ENCODE data around the gene DNAH5. TPM values are rescaled to one million over a fixed set of nuclear protein-coding genes. Genes with fewer than 3 reads are reported as not detected.
"Not testable (repeated sequence)": the region's sequence is repeated elsewhere in the genome, so short reads cannot be mapped to it uniquely, and the experiment has no call there.

The DNAH5 gene, protein sequence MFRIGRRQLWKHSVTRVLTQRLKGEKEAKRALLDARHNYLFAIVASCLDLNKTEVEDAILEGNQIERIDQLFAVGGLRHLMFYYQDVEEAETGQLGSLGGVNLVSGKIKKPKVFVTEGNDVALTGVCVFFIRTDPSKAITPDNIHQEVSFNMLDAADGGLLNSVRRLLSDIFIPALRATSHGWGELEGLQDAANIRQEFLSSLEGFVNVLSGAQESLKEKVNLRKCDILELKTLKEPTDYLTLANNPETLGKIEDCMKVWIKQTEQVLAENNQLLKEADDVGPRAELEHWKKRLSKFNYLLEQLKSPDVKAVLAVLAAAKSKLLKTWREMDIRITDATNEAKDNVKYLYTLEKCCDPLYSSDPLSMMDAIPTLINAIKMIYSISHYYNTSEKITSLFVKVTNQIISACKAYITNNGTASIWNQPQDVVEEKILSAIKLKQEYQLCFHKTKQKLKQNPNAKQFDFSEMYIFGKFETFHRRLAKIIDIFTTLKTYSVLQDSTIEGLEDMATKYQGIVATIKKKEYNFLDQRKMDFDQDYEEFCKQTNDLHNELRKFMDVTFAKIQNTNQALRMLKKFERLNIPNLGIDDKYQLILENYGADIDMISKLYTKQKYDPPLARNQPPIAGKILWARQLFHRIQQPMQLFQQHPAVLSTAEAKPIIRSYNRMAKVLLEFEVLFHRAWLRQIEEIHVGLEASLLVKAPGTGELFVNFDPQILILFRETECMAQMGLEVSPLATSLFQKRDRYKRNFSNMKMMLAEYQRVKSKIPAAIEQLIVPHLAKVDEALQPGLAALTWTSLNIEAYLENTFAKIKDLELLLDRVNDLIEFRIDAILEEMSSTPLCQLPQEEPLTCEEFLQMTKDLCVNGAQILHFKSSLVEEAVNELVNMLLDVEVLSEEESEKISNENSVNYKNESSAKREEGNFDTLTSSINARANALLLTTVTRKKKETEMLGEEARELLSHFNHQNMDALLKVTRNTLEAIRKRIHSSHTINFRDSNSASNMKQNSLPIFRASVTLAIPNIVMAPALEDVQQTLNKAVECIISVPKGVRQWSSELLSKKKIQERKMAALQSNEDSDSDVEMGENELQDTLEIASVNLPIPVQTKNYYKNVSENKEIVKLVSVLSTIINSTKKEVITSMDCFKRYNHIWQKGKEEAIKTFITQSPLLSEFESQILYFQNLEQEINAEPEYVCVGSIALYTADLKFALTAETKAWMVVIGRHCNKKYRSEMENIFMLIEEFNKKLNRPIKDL (N-terminal part only)
- total RNA-seq: not detected in 2 replicates

DNA sequence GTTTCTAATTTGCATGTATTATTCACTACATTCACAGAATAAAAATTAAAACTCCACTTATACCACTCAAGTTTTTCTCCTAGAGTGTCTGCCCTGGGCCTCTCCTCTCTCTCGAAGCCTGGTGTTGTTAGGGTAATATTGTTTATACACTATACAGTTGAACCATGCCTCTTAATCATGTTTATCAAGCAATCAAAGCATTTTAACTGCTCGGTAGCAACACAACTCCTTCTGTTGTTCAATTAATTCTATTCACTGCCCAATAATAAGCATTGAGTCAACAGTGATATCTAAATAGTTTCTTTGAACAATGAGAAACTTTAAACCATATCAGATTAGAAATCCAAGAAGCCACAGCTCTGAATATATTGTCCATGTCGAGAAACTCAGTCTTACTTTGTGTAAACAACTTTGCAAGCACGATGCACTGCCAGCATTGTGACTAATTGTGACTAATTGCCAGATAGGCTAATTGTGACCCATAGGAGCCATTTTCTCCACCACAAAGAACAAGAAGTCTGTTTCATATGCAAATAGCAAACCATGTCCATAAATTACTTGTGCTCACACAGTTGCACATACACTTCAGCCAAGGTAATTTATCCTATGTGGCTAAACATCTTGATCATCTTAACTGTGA, at the start of gene DNAH5:
Gene DNAH5 (minus strand): TSS at position 129 of the 640 bp plus-strand sequence. CDS start 250 bp downstream, outside the sequence.
- no peaks in the 10 kb centered on the region for H3K4me1 Mint-ChIP-seq (ENCODE audit: low read depth)

DNA sequence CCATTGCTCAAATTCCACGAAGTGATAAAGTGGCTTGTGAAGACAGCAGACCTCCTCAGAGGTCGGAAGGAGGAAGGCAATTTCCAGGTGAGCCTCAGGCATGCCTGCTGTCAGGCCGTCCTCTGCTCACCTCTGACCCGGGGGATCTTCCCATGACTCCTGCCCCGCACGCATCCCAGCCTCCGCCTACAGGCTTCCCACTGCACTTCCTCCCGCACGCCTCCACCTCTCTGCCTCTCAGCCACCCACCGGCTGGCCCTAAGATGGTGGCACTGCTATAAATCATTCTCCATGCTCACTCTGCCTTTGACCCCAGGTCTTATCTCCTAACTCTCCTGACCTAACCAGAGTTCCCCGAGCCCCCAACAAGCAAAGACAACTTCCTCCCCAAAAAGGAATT, 49.4 kb upstream of the DNAH5 start:
- H3K4me1 Mint-ChIP-seq (ENCODE audit: low read depth): no peaks in the 10 kb centered on the region
- peaks cover 11% of the 10 kb centered on the region for H3K27me3 Mint-ChIP-seq (ENCODE audit: insufficient read depth)
- no peak for DNase-seq (ENCODE audit: low spot score)
- intact Hi-C loops (cut with micrococcal nuclease): no loop called here
- H3K36me3 Mint-ChIP-seq (ENCODE audit: low read depth): no peaks in the 10 kb centered on the region
- peaks cover 6% of the 10 kb centered on the region for H3K9me3 Mint-ChIP-seq
- no peak overlapping the region for H3K27ac Mint-ChIP-seq
- H3K4me3 Mint-ChIP-seq: no peak overlapping the region

More for the DNA sequence above, at the start of gene DNAH5:
- intact Hi-C loops (cut with micrococcal nuclease): no loop called here
- Mint-ChIP-seq H3K27ac (no peak within 1 kb of the TSS), H3K9me3 (no peaks in the 10 kb centered on the region), H3K27me3 (ENCODE audit: insufficient read depth) (no peaks in the 10 kb centered on the region), H3K4me3 (no peak within 1 kb of the TSS), H3K36me3 (ENCODE audit: low read depth) (no peaks in the 10 kb centered on the region)
- DNase-seq (ENCODE audit: low spot score): no peak

DNA sequence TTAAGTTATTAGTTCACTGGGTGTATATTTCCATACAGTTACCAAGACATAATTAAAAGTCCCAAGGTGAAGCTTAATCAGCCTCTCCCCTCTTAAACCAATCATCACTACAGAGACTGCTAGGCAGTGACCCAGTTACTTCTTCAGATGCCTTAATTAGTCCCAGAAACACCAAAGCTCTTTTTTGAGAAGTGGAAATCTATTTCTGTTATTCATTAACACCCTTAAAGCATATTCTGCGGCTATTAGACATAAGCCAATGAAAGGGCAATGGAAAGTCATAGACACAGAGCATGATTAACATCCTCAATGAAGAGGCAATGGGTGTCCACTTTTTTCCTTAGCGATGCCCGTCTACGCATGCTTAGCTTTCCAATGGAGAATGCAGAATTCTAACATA, 48.3 kb upstream of the DNAH5 start:
- no peak overlapping the region for H3K4me3 Mint-ChIP-seq
- no peaks in the 10 kb centered on the region for H3K4me1 Mint-ChIP-seq (ENCODE audit: low read depth)
- H3K36me3 Mint-ChIP-seq (ENCODE audit: low read depth): no peaks in the 10 kb centered on the region
- H3K27ac Mint-ChIP-seq: no peak overlapping the region
- peaks cover 6% of the 10 kb centered on the region for H3K9me3 Mint-ChIP-seq
- H3K27me3 Mint-ChIP-seq (ENCODE audit: insufficient read depth): peaks cover 13% of the 10 kb centered on the region
- DNase-seq (ENCODE audit: low spot score): no peak
- intact Hi-C loops (cut with micrococcal nuclease): no loop called here

GRCh38 chr5:13991365-13991764, 46.9 kb upstream of the DNAH5 start:
- Mint-ChIP-seq H3K9me3 (no peaks in the 10 kb centered on the region), H3K4me3 (no peak overlapping the region), H3K27me3 (ENCODE audit: insufficient read depth) (peaks cover 13% of the 10 kb centered on the region), H3K27ac (no peak overlapping the region), H3K4me1 (ENCODE audit: low read depth) (no peaks in the 10 kb centered on the region), H3K36me3 (ENCODE audit: low read depth) (no peaks in the 10 kb centered on the region)
- intact Hi-C loops (cut with micrococcal nuclease): no loop called here
- DNase-seq (ENCODE audit: low spot score): no peak

DNA sequence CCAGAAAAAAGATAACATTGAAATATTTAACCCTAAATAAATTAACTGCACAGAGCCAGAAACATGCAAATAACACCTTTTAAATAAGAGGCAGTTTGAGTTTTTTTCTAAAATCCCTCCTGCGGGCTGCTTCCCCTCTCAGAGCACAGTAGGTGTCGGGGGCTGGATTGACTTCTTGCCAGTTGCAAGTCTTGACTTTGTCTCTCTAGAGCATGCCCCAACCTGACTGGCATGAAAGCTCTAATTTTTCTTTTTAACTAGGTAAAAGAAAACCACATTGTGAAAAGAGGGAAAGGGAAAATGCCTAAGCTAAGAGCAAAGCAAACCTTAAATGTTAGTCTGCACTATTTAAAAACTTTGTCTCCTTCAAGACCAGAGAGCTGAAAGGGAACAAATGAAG, 46.4 kb upstream of the DNAH5 start:
- no peak overlapping the region for H3K4me3 Mint-ChIP-seq
- H3K36me3 Mint-ChIP-seq (ENCODE audit: low read depth): no peaks in the 10 kb centered on the region
- no peak for DNase-seq (ENCODE audit: low spot score)
- no peaks in the 10 kb centered on the region for H3K9me3 Mint-ChIP-seq
- H3K27ac Mint-ChIP-seq: no peak overlapping the region
- no peaks in the 10 kb centered on the region for H3K4me1 Mint-ChIP-seq (ENCODE audit: low read depth)
- intact Hi-C loops (cut with micrococcal nuclease): no loop called here
- peaks cover 13% of the 10 kb centered on the region for H3K27me3 Mint-ChIP-seq (ENCODE audit: insufficient read depth)

DNA sequence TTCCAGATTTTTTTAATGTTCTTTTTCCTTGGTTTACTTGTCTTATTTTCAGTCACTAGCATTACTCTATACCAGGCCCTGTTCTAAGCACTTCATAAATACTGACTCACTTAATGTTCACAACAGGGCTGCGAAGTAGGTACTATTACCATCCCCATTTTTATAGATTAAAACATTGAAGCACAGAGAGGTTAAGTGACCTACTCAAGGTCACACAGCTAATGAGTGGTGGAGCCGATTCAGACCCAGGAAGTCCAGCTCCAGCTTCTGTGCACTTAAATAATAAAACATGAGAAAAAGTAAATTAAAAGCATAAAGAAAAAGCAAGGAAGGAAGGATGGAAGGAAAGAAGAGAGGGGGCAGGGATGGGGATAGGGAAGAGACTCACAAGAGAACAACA, 45.3 kb upstream of the DNAH5 start:
- Mint-ChIP-seq H3K9me3 (no peaks in the 10 kb centered on the region), H3K4me1 (ENCODE audit: low read depth) (no peaks in the 10 kb centered on the region), H3K27me3 (ENCODE audit: insufficient read depth) (peaks cover 13% of the 10 kb centered on the region), H3K4me3 (no peak overlapping the region), H3K36me3 (ENCODE audit: low read depth) (no peaks in the 10 kb centered on the region), H3K27ac (no peak overlapping the region)
- intact Hi-C loops (cut with micrococcal nuclease): loop anchor here (2.0 to 5.0 kb wide), 2 partner anchors 372 to 661 kb away; no protein-coding TSS in a partner anchor
- DNase-seq (ENCODE audit: low spot score): no peak

GRCh38 chr5:13987843-13988464, 43.5 kb upstream of the DNAH5 start:
- intact Hi-C loops (cut with micrococcal nuclease): loop anchor here (1.0 to 5.0 kb wide), 3 partner anchors 282 to 663 kb away; no protein-coding TSS in a partner anchor
- Mint-ChIP-seq H3K9me3 (no peaks in the 10 kb centered on the region), H3K4me1 (ENCODE audit: low read depth) (no peaks in the 10 kb centered on the region), H3K27ac (no peak overlapping the region), H3K27me3 (ENCODE audit: insufficient read depth) (peaks cover 11% of the 10 kb centered on the region), H3K36me3 (ENCODE audit: low read depth) (no peaks in the 10 kb centered on the region), H3K4me3 (no peak overlapping the region)
- DNase-seq (ENCODE audit: low spot score): no peak

GRCh38 chr5:13985731-13986418, 41.4 kb upstream of the DNAH5 start:
- intact Hi-C loops (cut with micrococcal nuclease): loop anchor here (5.0 kb wide), 1 partner anchor 376 kb away; no protein-coding TSS in a partner anchor
- DNase-seq (ENCODE audit: low spot score): no peak
- Mint-ChIP-seq H3K36me3 (ENCODE audit: low read depth) (no peaks in the 10 kb centered on the region), H3K27me3 (ENCODE audit: insufficient read depth) (peaks cover 5% of the 10 kb centered on the region), H3K9me3 (no peaks in the 10 kb centered on the region), H3K27ac (no peak overlapping the region), H3K4me3 (no peak overlapping the region), H3K4me1 (ENCODE audit: low read depth) (no peaks in the 10 kb centered on the region)

DNA sequence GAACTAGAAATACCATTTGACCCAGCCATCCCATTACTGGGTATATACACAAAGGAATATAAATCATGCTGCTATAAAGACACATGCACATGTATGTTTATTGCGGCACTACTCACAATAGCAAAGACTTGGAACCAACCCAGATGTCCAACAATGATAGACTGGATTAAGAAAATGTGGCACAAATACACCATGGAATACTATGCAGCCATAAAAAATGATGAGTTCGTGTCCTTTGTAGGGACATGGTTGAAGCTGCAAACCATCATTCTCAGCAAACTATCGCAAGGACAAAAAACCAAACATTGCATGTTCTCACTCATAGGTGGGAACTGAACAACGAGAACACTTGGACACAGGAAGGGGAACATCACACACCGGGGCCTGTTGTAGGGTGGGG, 40.4 kb upstream of the DNAH5 start:
- H3K9me3 Mint-ChIP-seq; H3K27me3 Mint-ChIP-seq (ENCODE audit: insufficient read depth); H3K4me1 Mint-ChIP-seq (ENCODE audit: low read depth); H3K4me3 Mint-ChIP-seq; H3K36me3 Mint-ChIP-seq (ENCODE audit: low read depth); DNase-seq (ENCODE audit: low spot score); H3K27ac Mint-ChIP-seq: not testable (repeated sequence)
- intact Hi-C loops (cut with micrococcal nuclease): loop anchor here (5.0 kb wide), 1 partner anchor 377 kb away; no protein-coding TSS in a partner anchor

DNA sequence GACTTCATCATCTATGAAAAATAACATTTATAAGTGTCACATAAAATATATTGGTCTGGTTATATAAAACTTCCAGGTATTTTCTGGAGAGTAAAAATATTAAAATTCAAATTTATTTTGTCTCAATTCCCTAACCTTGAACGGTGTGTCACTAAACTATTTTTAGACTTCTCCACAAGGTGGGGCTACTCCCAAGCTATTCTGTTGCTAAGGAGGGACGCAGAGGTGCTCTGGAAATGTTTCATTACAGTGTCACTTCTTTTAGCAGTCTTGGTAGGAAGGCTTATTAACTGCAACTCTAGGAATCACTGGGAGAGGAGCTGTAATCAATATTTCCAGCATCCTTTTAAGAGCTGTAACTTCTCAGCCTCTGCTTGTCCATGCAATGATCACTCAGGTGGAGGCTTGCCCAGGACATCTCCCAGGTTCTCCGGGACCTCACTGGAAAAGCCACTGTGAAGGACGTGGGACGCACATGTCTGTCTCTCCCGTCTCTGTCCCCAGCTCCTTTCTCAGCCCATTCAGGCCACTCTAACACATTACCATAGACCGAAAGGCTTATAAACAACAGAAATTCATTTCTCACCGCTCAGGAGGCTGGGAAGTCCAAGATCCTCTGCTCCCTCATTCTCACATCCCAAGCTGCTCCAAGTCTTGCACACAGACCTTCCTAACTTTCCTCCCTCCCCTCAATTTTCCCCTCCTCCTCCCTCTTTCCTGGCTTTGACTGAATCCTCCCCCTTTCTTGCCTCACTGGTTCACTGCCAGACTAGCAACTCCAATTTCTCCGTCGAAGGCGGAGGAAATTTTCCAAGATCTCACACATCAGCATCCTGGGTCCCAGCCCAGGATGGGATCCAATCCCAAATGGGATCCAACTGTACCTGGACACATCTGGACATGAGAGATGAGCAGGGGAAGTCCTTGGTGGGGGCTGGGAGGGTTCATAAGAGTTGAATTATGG, 32.7 kb upstream of the DNAH5 start:
- Mint-ChIP-seq H3K4me1 (ENCODE audit: low read depth) (no peaks in the 10 kb centered on the region), H3K9me3 (no peaks in the 10 kb centered on the region)

GRCh38 chr5:13976223-13976622, 31.7 kb upstream of the DNAH5 start:
- H3K9me3 Mint-ChIP-seq: no peaks in the 10 kb centered on the region

More for the DNA sequence above, 32.7 kb upstream of the DNAH5 start:
- Mint-ChIP-seq H3K4me3 (no peak overlapping the region), H3K36me3 (ENCODE audit: low read depth) (no peaks in the 10 kb centered on the region), H3K27me3 (ENCODE audit: insufficient read depth) (no peaks in the 10 kb centered on the region), H3K27ac (no peak overlapping the region)
- intact Hi-C loops (cut with micrococcal nuclease): no loop called here
- no peak for DNase-seq (ENCODE audit: low spot score)

More at GRCh38 chr5:13976223-13976622, 31.7 kb upstream of the DNAH5 start:
- H3K27me3 Mint-ChIP-seq (ENCODE audit: insufficient read depth): no peaks in the 10 kb centered on the region
- H3K4me1 Mint-ChIP-seq (ENCODE audit: low read depth): no peaks in the 10 kb centered on the region
- H3K36me3 Mint-ChIP-seq (ENCODE audit: low read depth): no peaks in the 10 kb centered on the region
- H3K4me3 Mint-ChIP-seq: no peak overlapping the region
- DNase-seq (ENCODE audit: low spot score): no peak
- intact Hi-C loops (cut with micrococcal nuclease): no loop called here
- no peak overlapping the region for H3K27ac Mint-ChIP-seq
